Measurements from ENCODE around the gene FOXK1. TPM values are rescaled to one million over a fixed set of nuclear protein-coding genes. Genes with fewer than 3 reads are reported as not detected.

The FOXK1 gene
- 7.6 TPM for polyA plus RNA-seq (2013, experiment 1 of 2)
- polyA plus RNA-seq (2013, experiment 2 of 2), result 8.2 TPM

GRCh38 chr7:4681886-4682620, at the start of gene FOXK1:
TSS of gene FOXK1 (plus strand) at chr7:4682295. CDS start at chr7:4682309, 14 bp downstream.
- Histone ChIP-seq H3K27ac (replicated peaks; ENCODE audit: low read length) (no peak within 1 kb of the TSS), H2BK5ac (ENCODE audit: low read length) (no peak within 1 kb of the TSS), H4K91ac (ENCODE audit: low read depth, low read length, poor library complexity) (no peak within 1 kb of the TSS), H3K79me1 (ENCODE audit: low read depth, low read length) (peaks cover 14% of the 10 kb centered on the region), H4K8ac (ENCODE audit: low read depth, low read length) (no peak within 1 kb of the TSS), H3K4me2 (ENCODE audit: insufficient read depth, low read length, poor library complexity, severe bottlenecking) (peak within 1 kb of the TSS; percentile 94), H2AFZ (ENCODE audit: low read length) (peak within 1 kb of the TSS; percentile 91), H3K14ac (ENCODE audit: low read length) (peak within 1 kb of the TSS; percentile 97), H3K4ac (ENCODE audit: low read length) (no peak within 1 kb of the TSS), H3K4me3 (ENCODE audit: low read length in 2 of 2) (peak within 1 kb of the TSS; percentile 99 to 100), H3K4me1 (ENCODE audit: control insufficient read depth in 2 of 2, insufficient read depth in 1 of 2, low read depth in 1 of 2, low read length in 2 of 2) (peaks cover 6 to 9% of the 10 kb centered on the region in 2 donors), H2AK5ac (ENCODE audit: low read depth, low read length) (peak within 1 kb of the TSS; percentile 99), H2BK15ac (ENCODE audit: low read length) (peak within 1 kb of the TSS; percentile 75), H3K36me3 (replicated peaks in 1 of 2; ENCODE audit: control insufficient read depth in 2 of 2, insufficient read depth in 2 of 2, low read length in 2 of 2) (peaks cover 0 to 14% of the 10 kb centered on the region in 2 donors), H2BK120ac (ENCODE audit: low read depth, low read length) (no peak within 1 kb of the TSS), H3K9me3 (replicated peaks in 1 of 2; ENCODE audit: control insufficient read depth in 2 of 2, insufficient read depth in 1 of 2, low read depth in 1 of 2, low read length in 2 of 2) (peaks cover 2 to 6% of the 10 kb centered on the region in 2 donors), H3K9ac (ENCODE audit: low read depth, low read length, poor library complexity) (peak within 1 kb of the TSS; percentile 99), H3K23ac (ENCODE audit: low read depth, low read length, poor library complexity) (peak within 1 kb of the TSS; percentile 96), H3K18ac (ENCODE audit: low read length) (peak within 1 kb of the TSS; percentile 98), H2BK12ac (ENCODE audit: low read length) (peak within 1 kb of the TSS; percentile 41), H3K27me3 (ENCODE audit: control insufficient read depth in 3 of 3, insufficient read depth in 3 of 3, low read depth in 1 of 3, low read length in 3 of 3) (peaks cover 0 to 5% (median 0%) of the 10 kb centered on the region in 3 experiments)
- no CpG with 5 or more reads among the region's 116 CpGs for WGBS, 2 donors (ENCODE audit: extremely low coverage in 2 of 2, insufficient read length in 2 of 2, insufficient replicate concordance in 1 of 2)
- peak; percentile 57 for DNase-seq (ENCODE audit: low spot score)

- Histone ChIP-seq H3K4ac (ENCODE audit: low read length) (no peak overlapping the region), H3K79me1 (ENCODE audit: low read depth, low read length) (no peaks in the 10 kb centered on the region), H3K36me3 (replicated peaks in 1 of 2; ENCODE audit: control insufficient read depth in 2 of 2, insufficient read depth in 2 of 2, low read length in 2 of 2) (no peaks in the 10 kb centered on the region), H2BK12ac (ENCODE audit: low read length) (no peak overlapping the region), H2AK5ac (ENCODE audit: low read depth, low read length) (no peak overlapping the region), H2AFZ (ENCODE audit: low read length) (no peak overlapping the region), H4K91ac (ENCODE audit: low read depth, low read length, poor library complexity) (no peak overlapping the region), H3K9ac (ENCODE audit: low read depth, low read length, poor library complexity) (no peak overlapping the region), H3K9me3 (replicated peaks in 1 of 2; ENCODE audit: control insufficient read depth in 2 of 2, insufficient read depth in 1 of 2, low read depth in 1 of 2, low read length in 2 of 2) (peaks cover 0 to 2% of the 10 kb centered on the region in 2 donors), H3K23ac (ENCODE audit: low read depth, low read length, poor library complexity) (no peak overlapping the region), H3K18ac (ENCODE audit: low read length) (no peak overlapping the region), H2BK5ac (ENCODE audit: low read length) (no peak overlapping the region), H4K8ac (ENCODE audit: low read depth, low read length) (no peak overlapping the region), H3K4me2 (ENCODE audit: insufficient read depth, low read length, poor library complexity, severe bottlenecking) (no peak overlapping the region), H3K4me3 (ENCODE audit: low read length in 2 of 2) (no peak overlapping the region), H3K4me1 (ENCODE audit: control insufficient read depth in 2 of 2, insufficient read depth in 1 of 2, low read depth in 1 of 2, low read length in 2 of 2) (peaks cover 0 to 2% of the 10 kb centered on the region in 2 donors), H3K14ac (ENCODE audit: low read length) (no peak overlapping the region), H3K27me3 (ENCODE audit: control insufficient read depth in 3 of 3, insufficient read depth in 3 of 3, low read depth in 1 of 3, low read length in 3 of 3) (no peaks in the 10 kb centered on the region), H2BK120ac (ENCODE audit: low read depth, low read length) (no peak overlapping the region), H2BK15ac (ENCODE audit: low read length) (no peak overlapping the region), H3K27ac (replicated peaks; ENCODE audit: low read length) (no peak overlapping the region)
- no CpG with 5 or more reads among the region's 3 CpGs for WGBS, 2 donors (ENCODE audit: extremely low coverage in 2 of 2, insufficient read length in 2 of 2, insufficient replicate concordance in 1 of 2)
- no peak for DNase-seq (ENCODE audit: low spot score)
These were observed 49.1 kb upstream of the FOXK1 start for GRCh38 chr7:4633012-4633411.

GRCh38 chr7:4634166-4634565, 47.9 kb upstream of the FOXK1 start:
- no peak overlapping the region for H3K4ac ChIP-seq (ENCODE audit: low read length)
- DNase-seq (ENCODE audit: low spot score), result no peak
- no peak overlapping the region for H2AFZ ChIP-seq (ENCODE audit: low read length)
- H3K4me2 ChIP-seq (ENCODE audit: insufficient read depth, low read length, poor library complexity, severe bottlenecking), result no peak overlapping the region
- no peak overlapping the region for H4K8ac ChIP-seq (ENCODE audit: low read depth, low read length)
- no peak overlapping the region for H4K91ac ChIP-seq (ENCODE audit: low read depth, low read length, poor library complexity)
- no peak overlapping the region for H3K9ac ChIP-seq (ENCODE audit: low read depth, low read length, poor library complexity)
- no peak overlapping the region for H2BK15ac ChIP-seq (ENCODE audit: low read length)
- H2BK12ac ChIP-seq (ENCODE audit: low read length), result no peak overlapping the region
- no peak overlapping the region for H3K23ac ChIP-seq (ENCODE audit: low read depth, low read length, poor library complexity)
- H3K4me3 ChIP-seq (ENCODE audit: low read length in 2 of 2), result no peak overlapping the region
- H3K36me3 ChIP-seq (replicated peaks in 1 of 2; ENCODE audit: control insufficient read depth in 2 of 2, insufficient read depth in 2 of 2, low read length in 2 of 2), result no peaks in the 10 kb centered on the region
- peaks cover 0 to 2% of the 10 kb centered on the region in 2 donors for H3K4me1 ChIP-seq (ENCODE audit: control insufficient read depth in 2 of 2, insufficient read depth in 1 of 2, low read depth in 1 of 2, low read length in 2 of 2)
- H3K18ac ChIP-seq (ENCODE audit: low read length), result no peak overlapping the region
- H3K27me3 ChIP-seq (ENCODE audit: control insufficient read depth in 3 of 3, insufficient read depth in 3 of 3, low read depth in 1 of 3, low read length in 3 of 3), result no peaks in the 10 kb centered on the region
- H3K9me3 ChIP-seq (replicated peaks in 1 of 2; ENCODE audit: control insufficient read depth in 2 of 2, insufficient read depth in 1 of 2, low read depth in 1 of 2, low read length in 2 of 2), result no peaks in the 10 kb centered on the region
- H3K14ac ChIP-seq (ENCODE audit: low read length), result no peak overlapping the region
- no peak overlapping the region for H2BK5ac ChIP-seq (ENCODE audit: low read length)
- no peak overlapping the region for H2BK120ac ChIP-seq (ENCODE audit: low read depth, low read length)
- no peaks in the 10 kb centered on the region for H3K79me1 ChIP-seq (ENCODE audit: low read depth, low read length)
- H3K27ac ChIP-seq (replicated peaks; ENCODE audit: low read length), result no peak overlapping the region
- no peak overlapping the region for H2AK5ac ChIP-seq (ENCODE audit: low read depth, low read length)
- no CpG with 5 or more reads among the region's 4 CpGs for WGBS, 2 donors (ENCODE audit: extremely low coverage in 2 of 2, insufficient read length in 2 of 2, insufficient replicate concordance in 1 of 2)

GRCh38 chr7:4638781-4639575, 43.1 kb upstream of the FOXK1 start:
- Histone ChIP-seq H4K8ac (ENCODE audit: low read depth, low read length) (no peak overlapping the region), H3K4me1 (ENCODE audit: control insufficient read depth in 2 of 2, insufficient read depth in 1 of 2, low read depth in 1 of 2, low read length in 2 of 2) (peaks cover 0 to 3% of the 10 kb centered on the region in 2 donors), H2BK120ac (ENCODE audit: low read depth, low read length) (no peak overlapping the region), H2BK15ac (ENCODE audit: low read length) (no peak overlapping the region), H3K36me3 (replicated peaks in 1 of 2; ENCODE audit: control insufficient read depth in 2 of 2, insufficient read depth in 2 of 2, low read length in 2 of 2) (no peaks in the 10 kb centered on the region), H3K18ac (ENCODE audit: low read length) (peak overlapping the region; percentile 11), H3K23ac (ENCODE audit: low read depth, low read length, poor library complexity) (no peak overlapping the region), H2BK12ac (ENCODE audit: low read length) (no peak overlapping the region), H3K4me2 (ENCODE audit: insufficient read depth, low read length, poor library complexity, severe bottlenecking) (no peak overlapping the region), H3K27me3 (ENCODE audit: control insufficient read depth in 3 of 3, insufficient read depth in 3 of 3, low read depth in 1 of 3, low read length in 3 of 3) (no peaks in the 10 kb centered on the region), H2BK5ac (ENCODE audit: low read length) (no peak overlapping the region), H3K9ac (ENCODE audit: low read depth, low read length, poor library complexity) (no peak overlapping the region), H3K79me1 (ENCODE audit: low read depth, low read length) (no peaks in the 10 kb centered on the region), H4K91ac (ENCODE audit: low read depth, low read length, poor library complexity) (no peak overlapping the region), H2AFZ (ENCODE audit: low read length) (no peak overlapping the region), H2AK5ac (ENCODE audit: low read depth, low read length) (no peak overlapping the region), H3K14ac (ENCODE audit: low read length) (no peak overlapping the region), H3K27ac (replicated peaks; ENCODE audit: low read length) (no peak overlapping the region), H3K9me3 (replicated peaks in 1 of 2; ENCODE audit: control insufficient read depth in 2 of 2, insufficient read depth in 1 of 2, low read depth in 1 of 2, low read length in 2 of 2) (peaks cover 0 to 1% of the 10 kb centered on the region in 2 donors), H3K4me3 (ENCODE audit: low read length in 2 of 2) (no peak overlapping the region), H3K4ac (ENCODE audit: low read length) (no peak overlapping the region)
- DNase-seq (ENCODE audit: low spot score), result no peak
- no CpG with 5 or more reads among the region's 17 CpGs for WGBS, 2 donors (ENCODE audit: extremely low coverage in 2 of 2, insufficient read length in 2 of 2, insufficient replicate concordance in 1 of 2)

Data from neuronal stem cell (in vitro differentiated cells).